A549 (cell line): Measurements from ENCODE around the gene PSME3. TPM values are rescaled to one million over a fixed set of nuclear protein-coding genes. Genes with fewer than 3 reads are reported as not detected.

Experiments used
- ATAC-seq, 2 experiments: fragments of 200-7000 bp in 1 of 2; fragments of >200 bp in 1 of 2; cut with Nextera tagmentation in 1 of 2; cut with Tn5 transposase in 1 of 2; 3 replicates each; pipeline versions ENCODE4 v1.8.0 to v1.9.1; 2018 to 2020; ENCODE audit warnings: mild to moderate bottlenecking in 1 of 2, moderate library complexity in 1 of 2
- CTCF ChIA-PET: fragments of 300-600 bp; sonication (Branson Sonifier 250); formaldehyde crosslinking; extraction: SDS; loops from one replicate; lab custom pipeline; 2021; ENCODE audit warnings: antibody characterized with exemption, inconsistent platforms; lab: Yijun Ruan, JAX
- POLR2A ChIA-PET: fragments of 350-600 bp; formaldehyde crosslinking; extraction: SDS; loops from one replicate; lab custom pipeline; 2021; ENCODE audit warnings: antibody characterized with exemption, inconsistent platforms; lab: Yijun Ruan, JAX
- DNase-seq, 2 experiments: peaks; one replicate each; pipeline versions ENCODE4 v3.0.0 to v3.0.0-alpha.2; 2011 to 2016; ENCODE audit warnings: low read depth in 1 of 2, low spot score in 1 of 2
- FAIRE-seq: peaks from 2 replicates; lab custom pipeline; 2011; peaks lifted over from hg19 to GRCh38; lab: Jason Lieb, UNC
- H3K27ac ChIP-seq, 2 experiments: fragments of >200 bp; sonication (Bioruptor Twin); formaldehyde crosslinking; 3 replicates each; pipeline ENCODE4 v1.5.1; 2016 to 2017
- H3K4me1 ChIP-seq: fragments of >200 bp; sonication (Bioruptor Twin); formaldehyde crosslinking; 3 replicates; pipeline ENCODE4 v1.6.1; 2016
- H3K4me2 ChIP-seq: fragments of >200 bp; sonication (Bioruptor Twin); formaldehyde crosslinking; 3 replicates; pipeline ENCODE4 v1.6.1; 2016
- H3K4me3 ChIP-seq: fragments of >200 bp; sonication (Bioruptor Twin); formaldehyde crosslinking; 3 replicates; pipeline ENCODE4 v1.5.1; 2016
- H3K9me3 ChIP-seq: fragments of >200 bp; sonication (Bioruptor Twin); formaldehyde crosslinking; 3 replicates; pipeline ENCODE4 v1.6.1; 2016
- CBX2 ChIP-seq: fragments of 200-600 bp; sonication (generic); IDR thresholded peaks from 2 replicates; pipeline ENCODE4 v1.6.1; 2016; ENCODE audit warnings: low read depth, mild to moderate bottlenecking, borderline replicate concordance
- CBX8 ChIP-seq: fragments of 200-600 bp; sonication (generic); IDR thresholded peaks from 2 replicates; pipeline ENCODE4 v1.6.1; 2016
- ESRRA ChIP-seq: fragments of 150-350 bp; IDR thresholded peaks from 2 replicates; pipeline ENCODE4 v1.6.1; 2014; ENCODE audit warnings: mild to moderate bottlenecking, low read length, borderline replicate concordance
- FOXS1 ChIP-seq: fragments of 250-450 bp; sonication (Bioruptor Pico); IDR thresholded peaks from 2 replicates; pipeline ENCODE4 v1.5.0; 2020; ENCODE audit warnings: mild to moderate bottlenecking, moderate library complexity
- NFE2L2 ChIP-seq: fragments of 150-350 bp; conservative IDR thresholded peaks from 2 replicates; pipeline ENCODE4 v1.6.1; 2014; ENCODE audit warnings: low read length
- POLR2AphosphoS2 ChIP-seq: conservative IDR thresholded peaks from 2 replicates; pipeline ENCODE4 v1.6.1; 2012; ENCODE audit warnings: low read length, improper control_type of control experiment, inconsistent platforms
- SREBF2 ChIP-seq: fragments of 450-650 bp; IDR thresholded peaks from 2 replicates; pipeline ENCODE4 v1.6.1; 2014; ENCODE audit warnings: mild to moderate bottlenecking, moderate library complexity
- ZFP36 ChIP-seq: fragments of 450-650 bp; IDR thresholded peaks from 2 replicates; pipeline ENCODE4 v1.6.1; 2014; ENCODE audit warnings: borderline replicate concordance; ENCODE audit not compliant: partially characterized antibody
- WGBS: methylation state at CpG from one replicate; pipeline ENCODE4 v1.1.6; 2017; ENCODE audit errors: missing lambda C conversion rate; 5-methylcytosine and 5-hydroxymethylcytosine counted together
- polyA plus RNA-seq, 4 experiments: library from polyadenylated mRNA; depleted of rRNA in 3 of 4; stranded (reverse); fragments of >200 nt; fragmentation: RNase III in 1 of 4; extraction: RNeasy Plus Mini Kit Qiagen cat#74134 plus additional on column Dnase treatment in 1 of 4; gene quantifications; 2 replicates in 3 of 4; 3 replicates in 1 of 4; pipeline ENCODE4 v1.2.3, GENCODE V29; 2011 to 2017
- TF ChIP-seq, protein P1 (sequence below): fragments of 150-350 bp; IDR thresholded peaks from 2 replicates; pipeline ENCODE4 v1.6.1; 2014; ENCODE audit warnings: low read depth, mild to moderate bottlenecking, low read length
- TF ChIP-seq, protein P2 (sequence below): fragments of 450-650 bp; IDR thresholded peaks from 2 replicates; pipeline ENCODE4 v1.6.1; 2014; ENCODE audit warnings: antibody characterized with exemption
- TF ChIP-seq, protein P3 (sequence below): fragments of 200-600 bp; sonication (generic); IDR thresholded peaks from 2 replicates; pipeline ENCODE4 v1.6.1; 2016; ENCODE audit warnings: antibody characterized with exemption, mild to moderate bottlenecking, moderate library complexity
- TF ChIP-seq, protein P4 (sequence below): IDR thresholded peaks from 2 replicates; pipeline ENCODE4 v1.6.1; 2012
- TF ChIP-seq, protein P5 (sequence below): fragments of 250-450 bp; sonication (Bioruptor Pico); IDR thresholded peaks from 2 replicates; pipeline ENCODE4 v1.5.0; 2021; ENCODE audit warnings: mild to moderate bottlenecking, moderate library complexity, borderline replicate concordance
- TF ChIP-seq, protein P6 (sequence below): IDR thresholded peaks from 2 replicates; pipeline ENCODE4 v1.6.1; 2012

The PSME3 gene
- polyA plus RNA-seq, 2 of the 4 experiments (the other 2 are of a cell fraction) = 223 to 257 TPM

DNA sequence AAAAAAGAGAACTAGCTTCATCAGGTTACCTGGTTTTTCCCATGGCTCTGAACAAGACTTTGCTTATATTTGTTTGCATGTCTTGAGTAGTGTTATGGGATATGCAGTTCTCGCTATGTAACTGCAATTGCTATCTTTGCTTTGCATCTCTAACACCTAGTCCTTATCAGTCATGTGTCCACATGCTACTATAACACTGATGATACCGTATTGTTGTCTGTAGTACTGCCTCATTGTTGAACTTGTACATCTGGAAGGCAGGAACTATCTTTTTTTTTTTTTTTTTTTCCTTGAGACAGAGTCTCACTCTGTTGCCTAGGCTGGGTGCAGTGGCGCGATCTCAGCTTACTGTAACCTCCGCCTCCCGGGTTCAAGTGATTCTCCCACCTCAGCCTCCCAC lies 2.5 kb downstream of the PSME3 start (continued):
- TF ChIP-seq, protein P1, sequence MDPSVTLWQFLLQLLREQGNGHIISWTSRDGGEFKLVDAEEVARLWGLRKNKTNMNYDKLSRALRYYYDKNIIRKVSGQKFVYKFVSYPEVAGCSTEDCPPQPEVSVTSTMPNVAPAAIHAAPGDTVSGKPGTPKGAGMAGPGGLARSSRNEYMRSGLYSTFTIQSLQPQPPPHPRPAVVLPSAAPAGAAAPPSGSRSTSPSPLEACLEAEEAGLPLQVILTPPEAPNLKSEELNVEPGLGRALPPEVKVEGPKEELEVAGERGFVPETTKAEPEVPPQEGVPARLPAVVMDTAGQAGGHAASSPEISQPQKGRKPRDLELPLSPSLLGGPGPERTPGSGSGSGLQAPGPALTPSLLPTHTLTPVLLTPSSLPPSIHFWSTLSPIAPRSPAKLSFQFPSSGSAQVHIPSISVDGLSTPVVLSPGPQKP = no peak
- TF ChIP-seq POLR2AphosphoS2 (no peak), CBX8 (no peak)
- TF ChIP-seq, protein P2, sequence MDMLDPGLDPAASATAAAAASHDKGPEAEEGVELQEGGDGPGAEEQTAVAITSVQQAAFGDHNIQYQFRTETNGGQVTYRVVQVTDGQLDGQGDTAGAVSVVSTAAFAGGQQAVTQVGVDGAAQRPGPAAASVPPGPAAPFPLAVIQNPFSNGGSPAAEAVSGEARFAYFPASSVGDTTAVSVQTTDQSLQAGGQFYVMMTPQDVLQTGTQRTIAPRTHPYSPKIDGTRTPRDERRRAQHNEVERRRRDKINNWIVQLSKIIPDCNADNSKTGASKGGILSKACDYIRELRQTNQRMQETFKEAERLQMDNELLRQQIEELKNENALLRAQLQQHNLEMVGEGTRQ = no peak

DNA sequence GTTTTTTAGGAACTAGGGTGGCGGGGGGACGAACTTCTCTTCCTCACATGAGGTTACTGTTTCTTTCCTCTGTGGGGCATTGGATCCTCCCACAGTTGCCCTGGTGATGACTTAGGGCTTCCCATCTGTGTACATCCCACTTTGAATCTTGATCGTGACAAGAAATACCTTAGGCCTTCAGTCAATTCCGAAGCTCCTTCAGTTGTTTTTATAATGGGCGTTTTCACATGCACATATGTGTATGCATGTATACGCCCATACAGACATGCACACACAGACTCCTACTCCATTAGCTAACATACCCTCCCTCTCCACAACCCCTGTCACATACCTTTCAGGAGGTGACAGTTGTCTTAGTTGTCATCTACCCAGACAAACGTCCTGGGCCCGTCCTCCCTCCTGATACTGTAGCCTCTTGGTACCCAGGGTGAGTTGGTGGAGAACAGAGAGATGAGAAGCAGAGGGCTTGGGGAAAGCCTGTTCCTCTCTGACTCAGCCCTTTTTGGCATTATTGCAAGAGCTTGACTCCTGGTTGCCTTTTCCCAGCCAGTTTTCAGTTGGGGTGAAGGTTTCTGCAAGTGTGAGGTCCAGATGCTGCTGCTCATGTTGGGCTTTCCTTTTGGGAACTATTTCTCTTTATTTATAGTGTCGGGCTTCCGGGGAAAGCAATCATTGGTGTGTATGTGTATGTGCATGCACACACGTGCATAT lies 8.9 kb downstream of the PSME3 start:
- H3K27ac ChIP-seq = no peak overlapping the region
- POLR2A ChIA-PET = interaction anchor here (1.7 to 1.8 kb wide), 2 partner anchors 18 to 156 kb away, joined by 5 to 6 read pairs; partner anchors contain the start of genes BECN1 and RPL27
- DNase-seq (no peak), ATAC-seq (0 out of 6 replicates have a peak, but pooled peaks of 1 of the 2 experiments have one; percentile 6), FAIRE-seq (peak; percentile 74)
- 80% methylated on average over 11 of the region's 11 CpGs for WGBS
- CTCF ChIA-PET = interaction anchor here (0.9 to 20.4 kb wide), 29 partner anchors 8 to 352 kb away, joined by 3 to 372 read pairs (median 14); partner anchors contain the start of genes AARSD1, BECN1, PSME3 and RPL27
- H3K9me3 ChIP-seq = no peaks in the 10 kb centered on the region
- no peaks in the 10 kb centered on the region for H3K4me1 ChIP-seq
- H3K4me2 ChIP-seq = no peak overlapping the region
- H3K4me3 ChIP-seq = no peak overlapping the region
- TF ChIP-seq FOXS1 (CRISPR knock-in tag) (no peak), ZFP36 (no peak), CBX2 (no peak), ESRRA (no peak), SREBF2 (no peak), NFE2L2 (no peak)
- TF ChIP-seq, protein P1 = no peak
- TF ChIP-seq, protein P3, sequence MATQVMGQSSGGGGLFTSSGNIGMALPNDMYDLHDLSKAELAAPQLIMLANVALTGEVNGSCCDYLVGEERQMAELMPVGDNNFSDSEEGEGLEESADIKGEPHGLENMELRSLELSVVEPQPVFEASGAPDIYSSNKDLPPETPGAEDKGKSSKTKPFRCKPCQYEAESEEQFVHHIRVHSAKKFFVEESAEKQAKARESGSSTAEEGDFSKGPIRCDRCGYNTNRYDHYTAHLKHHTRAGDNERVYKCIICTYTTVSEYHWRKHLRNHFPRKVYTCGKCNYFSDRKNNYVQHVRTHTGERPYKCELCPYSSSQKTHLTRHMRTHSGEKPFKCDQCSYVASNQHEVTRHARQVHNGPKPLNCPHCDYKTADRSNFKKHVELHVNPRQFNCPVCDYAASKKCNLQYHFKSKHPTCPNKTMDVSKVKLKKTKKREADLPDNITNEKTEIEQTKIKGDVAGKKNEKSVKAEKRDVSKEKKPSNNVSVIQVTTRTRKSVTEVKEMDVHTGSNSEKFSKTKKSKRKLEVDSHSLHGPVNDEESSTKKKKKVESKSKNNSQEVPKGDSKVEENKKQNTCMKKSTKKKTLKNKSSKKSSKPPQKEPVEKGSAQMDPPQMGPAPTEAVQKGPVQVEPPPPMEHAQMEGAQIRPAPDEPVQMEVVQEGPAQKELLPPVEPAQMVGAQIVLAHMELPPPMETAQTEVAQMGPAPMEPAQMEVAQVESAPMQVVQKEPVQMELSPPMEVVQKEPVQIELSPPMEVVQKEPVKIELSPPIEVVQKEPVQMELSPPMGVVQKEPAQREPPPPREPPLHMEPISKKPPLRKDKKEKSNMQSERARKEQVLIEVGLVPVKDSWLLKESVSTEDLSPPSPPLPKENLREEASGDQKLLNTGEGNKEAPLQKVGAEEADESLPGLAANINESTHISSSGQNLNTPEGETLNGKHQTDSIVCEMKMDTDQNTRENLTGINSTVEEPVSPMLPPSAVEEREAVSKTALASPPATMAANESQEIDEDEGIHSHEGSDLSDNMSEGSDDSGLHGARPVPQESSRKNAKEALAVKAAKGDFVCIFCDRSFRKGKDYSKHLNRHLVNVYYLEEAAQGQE = no peak
- TF ChIP-seq, protein P4, sequence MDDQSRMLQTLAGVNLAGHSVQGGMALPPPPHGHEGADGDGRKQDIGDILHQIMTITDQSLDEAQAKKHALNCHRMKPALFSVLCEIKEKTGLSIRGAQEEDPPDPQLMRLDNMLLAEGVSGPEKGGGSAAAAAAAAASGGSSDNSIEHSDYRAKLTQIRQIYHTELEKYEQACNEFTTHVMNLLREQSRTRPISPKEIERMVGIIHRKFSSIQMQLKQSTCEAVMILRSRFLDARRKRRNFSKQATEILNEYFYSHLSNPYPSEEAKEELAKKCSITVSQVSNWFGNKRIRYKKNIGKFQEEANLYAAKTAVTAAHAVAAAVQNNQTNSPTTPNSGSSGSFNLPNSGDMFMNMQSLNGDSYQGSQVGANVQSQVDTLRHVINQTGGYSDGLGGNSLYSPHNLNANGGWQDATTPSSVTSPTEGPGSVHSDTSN = no peak
- TF ChIP-seq, protein P5, sequence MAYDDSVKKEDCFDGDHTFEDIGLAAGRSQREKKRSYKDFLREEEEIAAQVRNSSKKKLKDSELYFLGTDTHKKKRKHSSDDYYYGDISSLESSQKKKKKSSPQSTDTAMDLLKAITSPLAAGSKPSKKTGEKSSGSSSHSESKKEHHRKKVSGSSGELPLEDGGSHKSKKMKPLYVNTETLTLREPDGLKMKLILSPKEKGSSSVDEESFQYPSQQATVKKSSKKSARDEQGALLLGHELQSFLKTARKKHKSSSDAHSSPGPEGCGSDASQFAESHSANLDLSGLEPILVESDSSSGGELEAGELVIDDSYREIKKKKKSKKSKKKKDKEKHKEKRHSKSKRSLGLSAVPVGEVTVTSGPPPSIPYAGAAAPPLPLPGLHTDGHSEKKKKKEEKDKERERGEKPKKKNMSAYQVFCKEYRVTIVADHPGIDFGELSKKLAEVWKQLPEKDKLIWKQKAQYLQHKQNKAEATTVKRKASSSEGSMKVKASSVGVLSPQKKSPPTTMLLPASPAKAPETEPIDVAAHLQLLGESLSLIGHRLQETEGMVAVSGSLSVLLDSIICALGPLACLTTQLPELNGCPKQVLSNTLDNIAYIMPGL (CRISPR knock-in tag) = no peak
- TF ChIP-seq, protein P6, sequence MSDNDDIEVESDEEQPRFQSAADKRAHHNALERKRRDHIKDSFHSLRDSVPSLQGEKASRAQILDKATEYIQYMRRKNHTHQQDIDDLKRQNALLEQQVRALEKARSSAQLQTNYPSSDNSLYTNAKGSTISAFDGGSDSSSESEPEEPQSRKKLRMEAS = no peak
- TF ChIP-seq, protein P2 = no peak
